Measurements from ENCODE around the gene LATS2.

LATS2 gene

DNA sequence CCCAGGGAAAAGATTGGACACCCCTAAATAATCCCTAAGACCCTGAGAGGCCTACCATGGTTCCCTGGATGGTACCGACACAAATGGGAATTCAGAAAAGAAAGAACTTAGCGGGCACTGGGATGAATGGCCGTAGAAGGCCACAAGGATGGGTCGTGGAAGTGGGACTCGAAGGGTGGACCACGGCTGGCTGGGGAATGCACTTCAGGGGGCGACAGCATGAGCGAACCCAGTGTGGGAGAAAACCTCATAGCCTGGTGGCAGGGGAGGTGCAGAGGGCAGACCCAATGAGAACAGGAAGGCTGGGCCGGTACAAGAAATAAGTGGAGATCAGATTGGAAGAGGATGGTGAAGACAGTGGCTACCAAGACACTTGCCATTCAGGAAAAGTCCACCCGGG, 28.7 kb downstream of the LATS2 start:
- no peak for FAIRE-seq
- no peak for DNase-seq (ENCODE audit: insufficient read length, low spot score)
- TF ChIP-seq CTCF (IDR thresholded peaks at IDR 0.05; ENCODE audit: insufficient read depth, missing control alignments), result no peak

GRCh38 chr13:21031594-21032275, 29.7 kb downstream of the LATS2 start:
- DNase-seq (ENCODE audit: insufficient read length, low spot score) (no peak), FAIRE-seq (no peak)
- TF ChIP-seq CTCF (IDR thresholded peaks at IDR 0.05; ENCODE audit: insufficient read depth, missing control alignments), result no peak

DNA sequence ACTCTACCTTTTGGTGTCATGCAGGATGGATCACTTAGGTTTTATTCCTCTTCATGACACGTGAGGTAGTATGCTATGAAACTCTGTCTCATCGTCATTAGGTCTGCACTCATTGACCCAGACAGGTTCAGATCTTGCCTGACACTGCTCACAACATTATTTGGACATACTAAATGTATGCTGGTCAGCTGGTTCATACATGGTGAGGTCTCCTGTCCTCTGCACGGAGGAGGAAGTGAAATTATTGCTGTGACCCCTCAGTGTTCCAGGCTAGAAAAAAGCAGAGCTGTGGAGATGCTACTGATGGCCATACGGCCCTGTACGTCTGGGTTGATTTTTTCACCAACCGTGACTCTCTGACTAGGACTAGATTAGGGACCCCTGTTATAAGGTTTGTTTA, 35.8 kb downstream of the LATS2 start:
- no peak for TF ChIP-seq CTCF (IDR thresholded peaks at IDR 0.05; ENCODE audit: insufficient read depth, missing control alignments)
- no peak for DNase-seq (ENCODE audit: insufficient read length, low spot score)
- FAIRE-seq, result no peak

GRCh38 chr13:21022056-21022979, 39.1 kb downstream of the LATS2 start:
- no peak for FAIRE-seq
- DNase-seq (ENCODE audit: insufficient read length, low spot score), result no peak
- no peak for TF ChIP-seq CTCF (IDR thresholded peaks at IDR 0.05; ENCODE audit: insufficient read depth, missing control alignments)

DNA sequence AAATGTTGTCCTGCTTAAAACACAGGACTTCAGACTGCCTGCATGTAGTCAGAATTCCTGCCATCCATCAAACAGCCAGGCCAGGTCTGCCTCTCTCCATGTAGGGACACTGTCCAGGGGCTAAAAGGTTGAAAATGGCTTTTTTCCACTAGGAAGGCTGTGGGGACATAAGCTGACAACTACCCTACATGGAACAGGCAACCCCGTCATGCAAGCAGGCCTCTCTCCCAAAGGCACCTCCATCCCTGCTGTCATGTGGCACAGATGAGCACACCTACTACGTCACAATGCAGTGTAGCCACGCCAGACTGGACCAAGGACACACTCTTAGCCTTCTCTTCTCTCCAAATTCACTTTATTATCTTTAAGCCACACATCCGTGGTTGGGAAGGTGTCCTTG, 40.8 kb downstream of the LATS2 start:
- no peak for TF ChIP-seq CTCF (IDR thresholded peaks at IDR 0.05; ENCODE audit: insufficient read depth, missing control alignments)
- DNase-seq (ENCODE audit: insufficient read length, low spot score), result no peak
- no peak for FAIRE-seq

DNA sequence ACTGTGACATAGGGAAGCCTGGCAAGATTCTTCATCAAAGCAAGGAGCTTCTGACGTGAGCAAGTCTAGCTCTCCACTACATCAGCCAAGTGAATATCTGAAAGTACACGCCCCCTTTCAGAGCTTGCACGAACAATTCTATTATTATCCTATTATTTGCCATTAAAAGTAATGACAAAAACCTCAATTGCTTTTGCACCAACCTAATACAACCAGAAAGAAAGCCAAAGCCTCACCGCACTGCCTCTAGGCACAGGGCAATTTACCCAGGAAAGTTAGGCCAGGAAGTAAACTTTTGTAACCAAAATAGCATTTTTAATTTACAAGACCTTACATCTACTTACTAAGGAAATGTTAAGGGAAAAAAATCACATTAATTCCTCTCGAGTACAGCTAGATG, 41.2 kb downstream of the LATS2 start:
- no peak for DNase-seq (ENCODE audit: insufficient read length, low spot score)
- FAIRE-seq, result no peak
- TF ChIP-seq CTCF (IDR thresholded peaks at IDR 0.05; ENCODE audit: insufficient read depth, missing control alignments), result no peak

DNA sequence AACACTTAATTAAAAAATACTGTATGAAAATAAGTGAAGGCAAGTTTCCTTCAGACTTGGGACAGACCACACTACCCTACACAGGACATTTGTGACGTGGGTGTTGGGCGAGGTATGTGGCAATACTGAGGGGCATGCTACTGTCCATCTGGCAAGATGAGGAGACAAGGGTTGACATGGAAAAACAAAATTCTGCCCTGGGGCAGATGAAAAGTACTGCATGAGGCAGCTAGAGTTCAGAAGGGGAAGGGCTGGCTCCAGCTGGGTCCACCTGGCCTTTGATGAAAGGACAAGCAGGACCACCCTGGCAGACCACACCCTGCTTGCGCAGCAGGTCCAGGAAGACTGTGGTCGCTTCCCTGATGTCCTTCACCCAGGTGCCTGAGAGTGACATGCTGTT, 43.2 kb downstream of the LATS2 start:
- FAIRE-seq (no peak), DNase-seq (ENCODE audit: insufficient read length, low spot score) (no peak)
- no peak for TF ChIP-seq CTCF (IDR thresholded peaks at IDR 0.05; ENCODE audit: insufficient read depth, missing control alignments)

All from D721Med (cell line).